ENCODE data around the gene NEURL1.

DNA sequence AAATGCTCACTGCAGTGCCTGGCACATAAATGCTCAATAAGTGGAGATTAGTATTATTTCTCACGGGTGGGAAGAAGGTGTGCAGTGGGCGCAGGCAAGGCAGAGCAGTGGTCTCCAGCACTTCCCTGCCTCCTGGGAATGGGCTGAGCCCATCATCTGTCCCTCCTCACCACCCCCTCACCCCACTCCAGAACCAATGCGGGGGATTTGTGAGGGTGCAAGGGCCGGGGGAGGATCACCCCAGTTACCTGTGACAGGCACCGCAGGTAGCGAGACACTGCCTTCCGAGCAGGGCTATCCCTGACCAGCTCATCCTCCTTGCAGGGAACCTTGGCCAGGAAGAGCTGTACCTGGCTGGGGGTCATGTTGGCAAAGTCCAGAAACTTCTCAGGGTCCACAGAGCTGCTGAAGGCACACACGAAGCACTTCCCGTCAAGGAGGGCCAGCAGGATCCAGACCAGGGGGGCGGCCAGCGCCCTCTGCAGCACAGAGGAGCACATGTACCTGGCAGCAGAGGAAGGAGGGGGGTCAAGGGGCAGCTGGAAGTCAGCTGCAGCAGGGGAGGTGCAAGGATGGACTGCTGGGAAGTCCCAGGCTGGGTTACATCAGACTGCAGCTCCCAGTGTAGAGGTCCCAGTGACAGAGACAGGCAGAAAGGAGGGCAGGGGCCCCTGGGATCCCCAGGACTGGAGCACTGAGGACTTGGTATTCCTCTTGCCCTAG, 17.3 kb upstream of the NEURL1 start:
- TF ChIP-seq EZH2phosphoT487 (IDR thresholded peaks at IDR 0.05; ENCODE audit: insufficient read depth, low read depth) (no peak), EZH2 (IDR thresholded peaks at IDR 0.05; ENCODE audit: insufficient read depth, poor library complexity, severe bottlenecking) (no peak)

Measured in GM23248 (cell line).